Right lung (tissue), 5 donors: Measurements from ENCODE around the gene STT3B. TPM values are rescaled to one million over a fixed set of nuclear protein-coding genes. Genes with fewer than 3 reads are reported as not detected.

Experiments
- DNase-seq, 2 donors: peaks; one replicate each; pipeline ENCODE4 v3.0.0-alpha.2; 2013
- polyA plus RNA-seq, 5 donors: library from polyadenylated mRNA; unstranded; fragments of 120-200 nt; gene quantifications; one replicate each; pipeline versions ENCODE4 v1.2.1 to v1.2.3, GENCODE V29; 2013; ENCODE audit warnings: inconsistent platforms in 1 of 5, low replicate concordance in 1 of 5; ENCODE audit not compliant: insufficient read length in 5 of 5, insufficient read depth in 1 of 5

STT3B gene
- polyA plus RNA-seq, 5 donors: 115 to 189 (median 165) TPM

- DNase-seq: no peak
Measured at GRCh38 chr3:31639828-31640227, 107.1 kb downstream of the STT3B start.

- DNase-seq: no peak
Measured at GRCh38 chr3:31645256-31645655, 112.5 kb downstream of the STT3B start.

GRCh38 chr3:31648286-31648968 is 115.7 kb downstream of the STT3B start:
- DNase-seq: no peak

GRCh38 chr3:31652296-31652695 is 119.6 kb downstream of the STT3B start:
- DNase-seq: no peak

GRCh38 chr3:31653464-31653863 is 120.7 kb downstream of the STT3B start:
- DNase-seq: no peak

- no peak for DNase-seq
Measured at GRCh38 chr3:31654998-31655397, 122.3 kb downstream of the STT3B start.

GRCh38 chr3:31659246-31659645 is 126.5 kb downstream of the STT3B start:
- DNase-seq: no peak

GRCh38 chr3:31661286-31661685 is 128.6 kb downstream of the STT3B start:
- DNase-seq: no peak

GRCh38 chr3:31661993-31662670 is 129.4 kb downstream of the STT3B start:
- DNase-seq: no peak

GRCh38 chr3:31664031-31664430 is 131.3 kb downstream of the STT3B start:
- no peak for DNase-seq

- no peak for DNase-seq
Measured at GRCh38 chr3:31667582-31667981, 134.9 kb downstream of the STT3B start.

- no peak for DNase-seq
Measured at GRCh38 chr3:31668242-31668641, 135.5 kb downstream of the STT3B start.

GRCh38 chr3:31670136-31670535 is 137.4 kb downstream of the STT3B start:
- no peak for DNase-seq

- no peak for DNase-seq
Measured at GRCh38 chr3:31670722-31671121, 138.0 kb downstream of the STT3B start.

- DNase-seq: no peak
Measured at GRCh38 chr3:31671451-31671850, 138.7 kb downstream of the STT3B start.

- peak; percentile 21 to 23 for DNase-seq
Measured at GRCh38 chr3:31671976-31672375, 139.3 kb downstream of the STT3B start.

- no peak for DNase-seq
Measured at GRCh38 chr3:31673950-31674349, 141.2 kb downstream of the STT3B start.

- no peak for DNase-seq
Measured at GRCh38 chr3:31676556-31676955, 143.8 kb downstream of the STT3B start.

GRCh38 chr3:31680072-31680870 is 147.5 kb downstream of the STT3B start:
- DNase-seq: peak; percentile 24 to 31
